Kidney epithelial cell (primary cell): ENCODE measurements around the gene FGFR1OP2. TPM values are rescaled to one million over a fixed set of nuclear protein-coding genes. Genes with fewer than 3 reads are reported as not detected.

Experiments
- DNase-seq: peaks from one replicate; pipeline ENCODE4 v3.0.0-alpha.2; 2010; ENCODE audit warnings: low read depth
- H3K27me3 ChIP-seq: 2 replicates; pipeline ENCODE4 v1.6.0; 2011; ENCODE audit warnings: low read length; ENCODE audit not compliant: control insufficient read depth, insufficient read depth
- H3K36me3 ChIP-seq: 2 replicates; pipeline ENCODE4 v1.5.1; 2011; ENCODE audit warnings: low read length; ENCODE audit not compliant: control insufficient read depth, insufficient read depth
- H3K4me3 ChIP-seq: 2 replicates; pipeline ENCODE4 v1.5.1; 2011; ENCODE audit warnings: low read depth, mild to moderate bottlenecking, control low read depth, low read length
- total RNA-seq: library from RNA; depleted of rRNA; stranded (reverse); fragments of >200 nt; gene quantifications from 2 replicates; pipeline ENCODE4 v1.2.3, GENCODE V29; 2015
- TF ChIP-seq, protein P1 (sequence below): IDR thresholded peaks from 2 replicates; pipeline ENCODE4 v1.5.1; 2011; ENCODE audit warnings: mild to moderate bottlenecking, moderate library complexity, low read length, control low read depth, inconsistent platforms; ENCODE audit not compliant: insufficient read depth, poor library complexity, severe bottlenecking

The FGFR1OP2 gene
- total RNA-seq, 1 donor from 2014 or later, result 27.6 TPM

GRCh38 chr12:26906024-26906423 lies 32.2 kb upstream of the FGFR1OP2 start:
- DNase-seq, result no peak
- Histone ChIP-seq H3K27me3 (no peaks in the 10 kb centered on the region), H3K4me3 (no peak overlapping the region), H3K36me3 (no peaks in the 10 kb centered on the region)
- TF ChIP-seq, protein P1, sequence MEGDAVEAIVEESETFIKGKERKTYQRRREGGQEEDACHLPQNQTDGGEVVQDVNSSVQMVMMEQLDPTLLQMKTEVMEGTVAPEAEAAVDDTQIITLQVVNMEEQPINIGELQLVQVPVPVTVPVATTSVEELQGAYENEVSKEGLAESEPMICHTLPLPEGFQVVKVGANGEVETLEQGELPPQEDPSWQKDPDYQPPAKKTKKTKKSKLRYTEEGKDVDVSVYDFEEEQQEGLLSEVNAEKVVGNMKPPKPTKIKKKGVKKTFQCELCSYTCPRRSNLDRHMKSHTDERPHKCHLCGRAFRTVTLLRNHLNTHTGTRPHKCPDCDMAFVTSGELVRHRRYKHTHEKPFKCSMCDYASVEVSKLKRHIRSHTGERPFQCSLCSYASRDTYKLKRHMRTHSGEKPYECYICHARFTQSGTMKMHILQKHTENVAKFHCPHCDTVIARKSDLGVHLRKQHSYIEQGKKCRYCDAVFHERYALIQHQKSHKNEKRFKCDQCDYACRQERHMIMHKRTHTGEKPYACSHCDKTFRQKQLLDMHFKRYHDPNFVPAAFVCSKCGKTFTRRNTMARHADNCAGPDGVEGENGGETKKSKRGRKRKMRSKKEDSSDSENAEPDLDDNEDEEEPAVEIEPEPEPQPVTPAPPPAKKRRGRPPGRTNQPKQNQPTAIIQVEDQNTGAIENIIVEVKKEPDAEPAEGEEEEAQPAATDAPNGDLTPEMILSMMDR, result no peak

GRCh38 chr12:26906704-26907103 lies 31.6 kb upstream of the FGFR1OP2 start:
- Histone ChIP-seq H3K4me3 (no peak overlapping the region), H3K36me3 (no peaks in the 10 kb centered on the region), H3K27me3 (no peaks in the 10 kb centered on the region)
- TF ChIP-seq, protein P1, result no peak
- no peak for DNase-seq

- H3K36me3 ChIP-seq, result no peaks in the 10 kb centered on the region
Observed at GRCh38 chr12:26918321-26919215, 19.7 kb upstream of the FGFR1OP2 start.

GRCh38 chr12:26919216-26919555 lies 19.1 kb upstream of the FGFR1OP2 start:
- Histone ChIP-seq H3K4me3 (no peak overlapping the region), H3K36me3 (no peaks in the 10 kb centered on the region), H3K27me3 (no peaks in the 10 kb centered on the region)
- TF ChIP-seq, protein P1, result no peak
- DNase-seq, result no peak

More at GRCh38 chr12:26918321-26919215, 19.7 kb upstream of the FGFR1OP2 start:
- TF ChIP-seq, protein P1, result no peak
- no peak overlapping the region for H3K4me3 ChIP-seq
- H3K27me3 ChIP-seq, result no peaks in the 10 kb centered on the region
- no peak for DNase-seq

GRCh38 chr12:26921886-26922285 lies 16.4 kb upstream of the FGFR1OP2 start:
- DNase-seq, result no peak
- TF ChIP-seq, protein P1, result no peak
- no peaks in the 10 kb centered on the region for H3K36me3 ChIP-seq
- no peaks in the 10 kb centered on the region for H3K27me3 ChIP-seq
- H3K4me3 ChIP-seq, result no peak overlapping the region

GRCh38 chr12:26928661-26929060 lies 9.6 kb upstream of the FGFR1OP2 start:
- TF ChIP-seq, protein P1, result no peak
- no peak for DNase-seq
- H3K36me3 ChIP-seq, result peaks cover 2% of the 10 kb centered on the region
- no peak overlapping the region for H3K4me3 ChIP-seq
- H3K27me3 ChIP-seq, result no peaks in the 10 kb centered on the region
